AG04449 (cell line): Measurements from ENCODE around the gene POLE4.

ENCODE experiments used
- CTCF ChIA-PET: fragments of 350-600 bp; formaldehyde crosslinking; extraction: SDS; loops from one replicate; lab custom pipeline; 2021; ENCODE audit warnings: antibody characterized with exemption; lab: Yijun Ruan, JAX
- POLR2A ChIA-PET: fragments of 400-600, 350-600 bp; formaldehyde crosslinking; extraction: SDS; loops from one replicate; lab custom pipeline; 2020; ENCODE audit warnings: antibody characterized with exemption, inconsistent platforms; lab: Yijun Ruan, JAX
- DNase-seq: peaks from one replicate; pipeline ENCODE4 v3.0.0-alpha.2; 2010; ENCODE audit warnings: low read depth, low spot score
- H3K4me3 ChIP-seq: 2 replicates; pipeline ENCODE4 v1.5.1; 2011; ENCODE audit warnings: low read depth, mild to moderate bottlenecking, control low read depth, low read length
- CTCF ChIP-seq: IDR thresholded peaks from one replicate; pipeline ENCODE4 v1.5.1; 2011; ENCODE audit warnings: mild to moderate bottlenecking, moderate library complexity, low read length, control low read depth, inconsistent platforms; ENCODE audit not compliant: insufficient read depth; ENCODE audit errors: missing control alignments

POLE4 gene

GRCh38 chr2:74958274-74959105 is at the start of gene POLE4:
TSS of gene POLE4 (plus strand) at chr2:74958643. CDS start at chr2:74958680, 37 bp downstream.
- CTCF ChIA-PET, result interaction anchor here (1.1 kb wide), 1 partner anchor 39 kb away, joined by 3 read pairs; no protein-coding TSS in a partner anchor
- H3K4me3 ChIP-seq, result peak within 1 kb of the TSS; percentile 80
- TF ChIP-seq CTCF, result no peak
- no peak for DNase-seq
- POLR2A ChIA-PET, result no interaction called here

- peak overlapping the region; percentile 25; the same call in 1 of the 2 replicates for H3K4me3 ChIP-seq
- no peak for TF ChIP-seq CTCF
- CTCF ChIA-PET, result interaction anchor here (0.9 to 1.4 kb wide), 4 partner anchors 8 to 32 kb away, joined by 3 to 6 read pairs (median 4); no protein-coding TSS in a partner anchor
- POLR2A ChIA-PET, result no interaction called here
- no peak for DNase-seq
Measured at GRCh38 chr2:74908748-74909444, 49.5 kb upstream of the POLE4 start.

GRCh38 chr2:74910245-74910644 is 48.2 kb upstream of the POLE4 start:
- DNase-seq, result no peak
- no peak overlapping the region for H3K4me3 ChIP-seq
- CTCF ChIA-PET, result interaction anchor here (0.8 to 1.2 kb wide), 2 partner anchors 9 kb away, joined by 3 to 4 read pairs; no protein-coding TSS in a partner anchor
- TF ChIP-seq CTCF, result no peak
- POLR2A ChIA-PET, result no interaction called here

- DNase-seq, result no peak
- POLR2A ChIA-PET, result no interaction called here
- no peak for TF ChIP-seq CTCF
- CTCF ChIA-PET, result no interaction called here
- no peak overlapping the region for H3K4me3 ChIP-seq
Measured at GRCh38 chr2:74911061-74911460, 47.4 kb upstream of the POLE4 start.

GRCh38 chr2:74915743-74916142 is 42.7 kb upstream of the POLE4 start:
- ChIA-PET POLR2A (no interaction called here), CTCF (interaction anchor here (1.3 to 2.8 kb wide), 4 partner anchors 149 to 284 kb away, joined by 3 to 10 read pairs (median 4); partner anchors contain the start of gene TACR1)
- H3K4me3 ChIP-seq, result no peak overlapping the region
- no peak for TF ChIP-seq CTCF
- DNase-seq, result no peak

- ChIA-PET POLR2A (no interaction called here), CTCF (interaction anchor here (0.8 to 2.8 kb wide), 7 partner anchors 17 to 692 kb away, joined by 3 to 10 read pairs (median 3); partner anchors contain the start of gene TACR1)
- TF ChIP-seq CTCF, result no peak
Measured at GRCh38 chr2:74916394-74916793, 42.0 kb upstream of the POLE4 start.

More at GRCh38 chr2:74916394-74916793, 42.0 kb upstream of the POLE4 start:
- no peak overlapping the region for H3K4me3 ChIP-seq
- no peak for DNase-seq
